H1 (cell line): ENCODE results near the gene TMCC3. TPM values are rescaled to one million over a fixed set of nuclear protein-coding genes. Genes with fewer than 3 reads are reported as not detected.

Experiments used
- CTCF ChIA-PET: fragments of 300-600 bp; sonication (Branson Sonifier 250); formaldehyde crosslinking; loops from one replicate; lab custom pipeline; 2021; ENCODE audit not compliant: partially characterized antibody; lab: Charles Lee
- POLR2A ChIA-PET: fragments of 300-600 bp; sonication (Branson Sonifier 250); formaldehyde crosslinking; loops from one replicate; lab custom pipeline; 2021; ENCODE audit warnings: inconsistent platforms; ENCODE audit not compliant: partially characterized antibody; lab: Charles Lee
- DNase-seq, 2 experiments: peaks; one replicate each; pipeline versions ENCODE4 v3.0.0 to v3.0.0-alpha.2; 2010 to 2022; ENCODE audit warnings: low spot score in 2 of 2, low read depth in 1 of 2, mixed read lengths in 1 of 2
- FAIRE-seq: peaks from 2 replicates; lab custom pipeline; 2011; peaks lifted over from hg19 to GRCh38; lab: Jason Lieb, UNC
- H2AFZ ChIP-seq: 2 replicates; pipeline ENCODE4 v1.8.1; 2012; ENCODE audit warnings: low read length, inconsistent platforms
- H2AK5ac ChIP-seq: 2 replicates; pipeline ENCODE4 v1.6.1; 2013; ENCODE audit warnings: low read depth, low read length
- H2BK120ac ChIP-seq: replicated peaks from 2 replicates; pipeline ENCODE3; 2013; ENCODE audit warnings: low read depth, low read length, inconsistent platforms
- H2BK12ac ChIP-seq: 2 replicates; pipeline ENCODE4 v1.6.1; 2013; ENCODE audit warnings: low read depth, low read length
- H2BK15ac ChIP-seq: 2 replicates; pipeline ENCODE4 v1.6.1; 2013; ENCODE audit warnings: low read length
- H2BK20ac ChIP-seq: 2 replicates; pipeline ENCODE4 v1.6.1; 2013; ENCODE audit warnings: low read length
- H2BK5ac ChIP-seq: 2 replicates; pipeline ENCODE4 v1.6.1; 2013; ENCODE audit warnings: low read depth, low read length
- H3K14ac ChIP-seq: 2 replicates; pipeline ENCODE4 v1.6.1; 2013; ENCODE audit warnings: inconsistent platforms; ENCODE audit not compliant: insufficient read length
- H3K18ac ChIP-seq: 2 replicates; pipeline ENCODE4 v1.6.1; 2013; ENCODE audit warnings: low read length; ENCODE audit errors: extremely low read depth
- H3K23ac ChIP-seq: 2 replicates; pipeline ENCODE4 v1.6.1; 2013; ENCODE audit warnings: inconsistent platforms; ENCODE audit not compliant: insufficient read length
- H3K23me2 ChIP-seq: 2 replicates; pipeline ENCODE4 v1.6.1; 2013; ENCODE audit warnings: low read depth, low read length
- H3K27ac ChIP-seq: 2 replicates; pipeline ENCODE4 v1.6.1; 2011; ENCODE audit warnings: low read depth, low read length, inconsistent platforms
- H3K27me3 ChIP-seq, 4 experiments: replicated peaks in 1 of 4; 1 replicate in 1 of 4; 2 replicates in 3 of 4; pipeline versions ENCODE4 v1.6.1 to v1.8.1; 2011 to 2013; ENCODE audit warnings: low read length in 3 of 4, mild to moderate bottlenecking in 3 of 4, inconsistent platforms in 2 of 4, mixed read lengths in 2 of 4, moderate library complexity in 1 of 4; ENCODE audit not compliant: control insufficient read depth in 3 of 4, insufficient read depth in 3 of 4; ENCODE audit errors: extremely low read depth in 1 of 4
- H3K36me3 ChIP-seq, 4 experiments: 2 replicates each; pipeline versions ENCODE4 v1.6.1 to v1.8.1; 2011 to 2013; ENCODE audit warnings: mild to moderate bottlenecking in 4 of 4, low read length in 3 of 4, moderate library complexity in 2 of 4, control low read depth in 1 of 4, inconsistent platforms in 1 of 4; ENCODE audit not compliant: insufficient read depth in 4 of 4, control insufficient read depth in 2 of 4
- H3K4ac ChIP-seq: replicated peaks from 2 replicates; pipeline ENCODE3; 2013; ENCODE audit warnings: low read length, low read depth, mixed read lengths, inconsistent platforms; ENCODE audit not compliant: insufficient read length
- H3K4me1 ChIP-seq, 4 experiments: replicated peaks in 1 of 4; 1 replicate in 1 of 4; 2 replicates in 3 of 4; pipeline versions ENCODE4 v1.6.1 to v1.8.1; 2011 to 2013; ENCODE audit warnings: low read length in 3 of 4, inconsistent platforms in 2 of 4, mixed read lengths in 1 of 4; ENCODE audit not compliant: insufficient read depth in 4 of 4, control insufficient read depth in 3 of 4
- H3K4me2 ChIP-seq, 2 experiments: 2 replicates each; pipeline versions ENCODE4 v1.6.1 to v1.8.1; 2011 to 2013; ENCODE audit warnings: low read depth in 2 of 2, low read length in 2 of 2, control low read depth in 1 of 2, inconsistent platforms in 1 of 2, mild to moderate bottlenecking in 1 of 2; ENCODE audit not compliant: insufficient read depth in 1 of 2
- H3K4me3 ChIP-seq, 4 experiments: fragments of 200-600, 300-600 bp in 1 of 4; sonication (generic), shearing (Covaris generic), sonication (Bioruptor Twin) in 1 of 4; 2 replicates each; pipeline versions ENCODE4 v1.5.1 to v1.8.1; 2011 to 2016; ENCODE audit warnings: low read length in 4 of 4, low read depth in 3 of 4, control low read depth in 2 of 4, inconsistent platforms in 2 of 4, mild to moderate bottlenecking in 2 of 4, mixed read lengths in 1 of 4, moderate library complexity in 1 of 4; ENCODE audit not compliant: insufficient read depth in 2 of 4; ENCODE audit errors: extremely low read depth in 1 of 4
- H3K56ac ChIP-seq: replicated peaks from 2 replicates; pipeline ENCODE3; 2013; ENCODE audit warnings: low read depth, mild to moderate bottlenecking, mixed read lengths, low read length, inconsistent platforms; ENCODE audit not compliant: insufficient read length
- H3K79me1 ChIP-seq: 2 replicates; pipeline ENCODE4 v1.6.1; 2013; ENCODE audit warnings: low read depth, low read length, control low read depth
- H3K79me2 ChIP-seq, 2 experiments: 2 replicates each; pipeline versions ENCODE4 v1.6.1 to v1.8.1; 2012 to 2013; ENCODE audit warnings: low read length in 2 of 2, mild to moderate bottlenecking in 2 of 2, inconsistent platforms in 1 of 2; ENCODE audit not compliant: insufficient read depth in 2 of 2, control insufficient read depth in 1 of 2
- H3K9ac ChIP-seq, 4 experiments: replicated peaks in 1 of 4; 1 replicate in 1 of 4; 2 replicates in 3 of 4; pipeline versions ENCODE4 v1.6.1 to v1.8.1; 2011 to 2013; ENCODE audit warnings: low read depth in 3 of 4, low read length in 3 of 4, control low read depth in 2 of 4, mild to moderate bottlenecking in 2 of 4, moderate library complexity in 2 of 4, inconsistent platforms in 1 of 4; ENCODE audit errors: extremely low read depth in 1 of 4
- H3K9me3 ChIP-seq, 2 experiments: 2 replicates each; pipeline versions ENCODE4 v1.6.1 to v1.8.1; 2012 to 2013; ENCODE audit warnings: mild to moderate bottlenecking in 2 of 2, moderate library complexity in 2 of 2, control low read depth in 1 of 2, inconsistent platforms in 1 of 2, low read depth in 1 of 2, low read length in 1 of 2, mixed read lengths in 1 of 2; ENCODE audit not compliant: insufficient read depth in 2 of 2
- H4K20me1 ChIP-seq, 2 experiments: replicated peaks in 1 of 2; 2 replicates each; pipeline versions ENCODE3 to v1.8.1; 2011 to 2013; ENCODE audit warnings: inconsistent platforms in 2 of 2, low read length in 2 of 2, mild to moderate bottlenecking in 1 of 2; ENCODE audit not compliant: insufficient read depth in 2 of 2, control insufficient read depth in 1 of 2
- H4K5ac ChIP-seq: 2 replicates; pipeline ENCODE4 v1.6.1; 2013; ENCODE audit warnings: low read length, low read depth, mixed read lengths, inconsistent platforms; ENCODE audit not compliant: insufficient read length
- H4K8ac ChIP-seq: 2 replicates; pipeline ENCODE4 v1.8.0; 2013; ENCODE audit warnings: mild to moderate bottlenecking, moderate library complexity, low read length, inconsistent platforms; ENCODE audit not compliant: insufficient read depth; ENCODE audit errors: extremely low read depth
- H4K91ac ChIP-seq: replicated peaks from 2 replicates; pipeline ENCODE3; 2013; ENCODE audit warnings: low read length, mixed read lengths, inconsistent platforms; ENCODE audit not compliant: insufficient read length
- GABPA ChIP-seq: IDR thresholded peaks from 2 replicates; pipeline ENCODE4 v1.6.1; 2011; ENCODE audit warnings: mild to moderate bottlenecking, low read length, moderate library complexity, borderline replicate concordance; ENCODE audit not compliant: insufficient read depth
- KDM5A ChIP-seq: fragments of 200-600 bp; IDR thresholded peaks from 2 replicates; pipeline ENCODE4 v1.7.1; 2012; ENCODE audit warnings: mild to moderate bottlenecking, low read length, inconsistent platforms, mixed read lengths
- NANOG ChIP-seq: IDR thresholded peaks from 2 replicates; pipeline ENCODE4 v1.6.1; 2011; ENCODE audit warnings: low read length, low read depth, mild to moderate bottlenecking, inconsistent platforms; ENCODE audit not compliant: insufficient read depth, poor library complexity, severe bottlenecking
- NRF1 ChIP-seq: IDR thresholded peaks from 2 replicates; pipeline ENCODE4 v1.6.1; 2011; ENCODE audit warnings: mild to moderate bottlenecking, low read depth, low read length, improper control_type of control experiment
- POLR2A ChIP-seq, 2 experiments: IDR thresholded peaks; 1 replicate in 1 of 2; 2 replicates in 1 of 2; pipeline ENCODE4 v1.6.1; 2011; ENCODE audit warnings: low read depth in 2 of 2, low read length in 2 of 2, mild to moderate bottlenecking in 2 of 2; ENCODE audit errors: control extremely low read depth in 1 of 2
- POLR2AphosphoS5 ChIP-seq: IDR thresholded peaks from 2 replicates; pipeline ENCODE4 v1.6.1; 2011; ENCODE audit warnings: low read depth, low read length
- POU5F1 ChIP-seq: IDR thresholded peaks from 2 replicates; pipeline ENCODE4 v1.6.1; 2011; ENCODE audit warnings: low read depth, mild to moderate bottlenecking, low read length, moderate library complexity
- SAP30 ChIP-seq: fragments of 300-600 bp; sonication (generic); IDR thresholded peaks from 2 replicates; pipeline ENCODE4 v1.7.1; 2012; ENCODE audit warnings: low read length, moderate library complexity, mild to moderate bottlenecking, inconsistent platforms; ENCODE audit not compliant: insufficient read depth, insufficient replicate concordance
- SIRT6 ChIP-seq: IDR thresholded peaks from one replicate; pipeline ENCODE4 v1.7.1; 2012; ENCODE audit warnings: low read length, inconsistent platforms
- SIX5 ChIP-seq: IDR thresholded peaks from 2 replicates; pipeline ENCODE4 v1.6.1; 2011; ENCODE audit warnings: mild to moderate bottlenecking, low read depth, low read length
- SUZ12 ChIP-seq: fragments of 200-600 bp; sonication (generic); IDR thresholded peaks from 2 replicates; pipeline ENCODE4 v1.6.1; 2012; ENCODE audit warnings: mild to moderate bottlenecking, inconsistent platforms, low read length, moderate library complexity, mixed read lengths
- TBP ChIP-seq: IDR thresholded peaks from 2 replicates; pipeline ENCODE4 v1.6.1; 2011; ENCODE audit warnings: low read depth, low read length, improper control_type of control experiment
- TEAD4 ChIP-seq: IDR thresholded peaks from 2 replicates; pipeline ENCODE4 v1.6.1; 2012; ENCODE audit warnings: low read depth, low read length, inconsistent platforms, mixed read lengths
- WGBS, 2 experiments: shearing (Covaris generic) in 1 of 2; methylation state at CpG; one replicate each; pipeline versions ENCODE4 v1.1.6 to v1.1.7; 2013 to 2015; ENCODE audit warnings: low lambda C conversion rate in 2 of 2, mixed read lengths in 2 of 2, inconsistent platforms in 1 of 2, low coverage in 1 of 2, missing lambda C conversion rate in 1 of 2; ENCODE audit not compliant: insufficient replicate concordance in 2 of 2, insufficient coverage in 1 of 2, insufficient read length in 1 of 2; ENCODE audit errors: extremely low coverage in 1 of 2, missing lambda C conversion rate in 1 of 2; 5-methylcytosine and 5-hydroxymethylcytosine counted together
- polyA plus RNA-seq, 7 experiments: library from polyadenylated mRNA; depleted of rRNA in 3 of 7; stranded (reverse) in 5 of 7; unstranded in 2 of 7; fragments of >200 nt in 5 of 7; fragments of 200-250 nt in 2 of 7; gene quantifications; 1 replicate in 5 of 7; 2 replicates in 1 of 7; 4 replicates in 1 of 7; pipeline versions ENCODE4 v1.2.1 to v1.2.3, GENCODE V29; 2011 to 2013; ENCODE audit warnings: missing spikeins in 2 of 7, mixed read lengths in 2 of 7
- total RNA-seq: library from RNA; stranded (reverse); fragmentation: NEBNext Ultra II Directional; extraction: Animal tissue kit (Norgen Biotek cat#: 25700); gene quantifications from 2 replicates; pipeline ENCODE4 v1.2.1, GENCODE V29; 2021
- TF ChIP-seq, protein P1 (sequence below): IDR thresholded peaks from 2 replicates; pipeline ENCODE4 v1.6.1; 2012; ENCODE audit warnings: inconsistent platforms
- TF ChIP-seq, protein P2 (sequence below): IDR thresholded peaks from 2 replicates; pipeline ENCODE4 v1.6.1; 2011; ENCODE audit warnings: low read depth, mild to moderate bottlenecking, low read length; ENCODE audit not compliant: insufficient read depth

TMCC3 gene
- total and polyA plus RNA-seq, 2 of the 8 experiments (the other 6 are each of a cell fraction or from before 2014, with no cell fraction given): 1.7 to 4.1 TPM

DNA sequence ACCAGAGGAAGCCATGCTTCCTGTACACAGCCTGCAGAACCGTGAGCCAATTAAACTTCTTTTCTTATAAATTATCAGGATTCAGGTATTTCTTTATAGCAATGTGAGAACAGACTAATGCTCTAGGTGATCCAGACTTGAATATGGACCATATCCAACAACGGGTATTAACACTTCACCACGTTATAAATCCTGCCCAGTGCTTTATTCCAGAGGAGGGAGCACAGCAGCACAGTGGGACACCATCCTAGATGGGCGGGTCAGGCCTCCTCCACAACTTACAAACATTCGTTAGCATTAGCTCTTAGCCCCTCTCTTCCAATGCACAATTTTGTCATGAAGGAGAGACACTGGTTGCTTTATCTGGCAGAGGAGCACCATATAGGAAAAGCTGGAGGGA, 66.0 kb downstream of the TMCC3 start:
- FAIRE-seq: no peak
- WGBS, 2 experiments: 80% methylated on average over 5 of the region's 5 CpGs; no CpG with 5 or more reads in 1 of the 2 experiments
- H3K4ac ChIP-seq: no peak overlapping the region
- TF ChIP-seq POU5F1: no peak
- TF ChIP-seq, protein P1, sequence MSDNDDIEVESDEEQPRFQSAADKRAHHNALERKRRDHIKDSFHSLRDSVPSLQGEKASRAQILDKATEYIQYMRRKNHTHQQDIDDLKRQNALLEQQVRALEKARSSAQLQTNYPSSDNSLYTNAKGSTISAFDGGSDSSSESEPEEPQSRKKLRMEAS: no peak
- TF ChIP-seq SUZ12: no peak
- TF ChIP-seq TEAD4: no peak
- TF ChIP-seq NRF1: no peak
- no peak for TF ChIP-seq SIRT6
- TF ChIP-seq, protein P2, sequence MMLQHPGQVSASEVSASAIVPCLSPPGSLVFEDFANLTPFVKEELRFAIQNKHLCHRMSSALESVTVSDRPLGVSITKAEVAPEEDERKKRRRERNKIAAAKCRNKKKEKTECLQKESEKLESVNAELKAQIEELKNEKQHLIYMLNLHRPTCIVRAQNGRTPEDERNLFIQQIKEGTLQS: no peak
- no peak for TF ChIP-seq SIX5
- no peak for TF ChIP-seq POLR2A (IDR thresholded peaks at IDR 0.05; ENCODE audit: control extremely low read depth in 1 of 2, low read depth in 2 of 2, low read length in 2 of 2)
- no peak for TF ChIP-seq KDM5A
- no peak for TF ChIP-seq SAP30
- no peak for TF ChIP-seq NANOG
- no peak for TF ChIP-seq GABPA
- no peak for TF ChIP-seq TBP
- no peak for TF ChIP-seq POLR2AphosphoS5

More for the DNA sequence above, 66.0 kb downstream of the TMCC3 start:
- Histone ChIP-seq H3K23ac (no peak overlapping the region), H3K79me2 (no peaks in the 10 kb centered on the region), H3K27me3 (no peaks in the 10 kb centered on the region), H3K4me2 (no peak overlapping the region), H2BK120ac (no peak overlapping the region), H3K79me1 (no peaks in the 10 kb centered on the region), H4K20me1 (no peaks in the 10 kb centered on the region), H3K4me3 (no peak overlapping the region), H2BK20ac (no peak overlapping the region), H4K91ac (no peak overlapping the region), H3K27ac (no peak overlapping the region), H3K9me3 (no peaks in the 10 kb centered on the region), H2AFZ (no peak overlapping the region), H2BK15ac (no peak overlapping the region), H3K9ac (no peak overlapping the region), H3K36me3 (no peaks in the 10 kb centered on the region), H3K18ac (no peak overlapping the region), H2BK12ac (no peak overlapping the region), H3K4me1 (no peaks in the 10 kb centered on the region), H3K56ac (no peak overlapping the region), H2BK5ac (no peak overlapping the region), H3K23me2 (no peaks in the 10 kb centered on the region), H4K5ac (no peak overlapping the region), H3K14ac (no peak overlapping the region), H2AK5ac (no peak overlapping the region), H4K8ac (no peak overlapping the region)
- no peak for DNase-seq
- CTCF ChIA-PET: no interaction called here
- POLR2A ChIA-PET: no interaction called here
